HUES64 (cell line): ENCODE data around the gene PLCXD1.
"Not testable (repeated sequence)": the region's sequence is repeated elsewhere in the genome, so short reads cannot be mapped to it uniquely, and the experiment has no call there.

Source experiments
- H3K27ac ChIP-seq: 2 replicates; pipeline ENCODE4 v1.7.0; 2013; ENCODE audit warnings: low read depth, low read length, inconsistent platforms
- H3K27me3 ChIP-seq: 2 replicates; pipeline ENCODE4 v1.6.1; 2013; ENCODE audit warnings: mild to moderate bottlenecking, low read length; ENCODE audit not compliant: insufficient read depth
- H3K36me3 ChIP-seq: 2 replicates; pipeline ENCODE4 v1.6.1; 2013; ENCODE audit warnings: mild to moderate bottlenecking, low read length; ENCODE audit not compliant: insufficient read depth
- H3K4me1 ChIP-seq: 2 replicates; pipeline ENCODE4 v1.6.1; 2013; ENCODE audit warnings: mild to moderate bottlenecking, low read length, moderate library complexity; ENCODE audit not compliant: insufficient read depth
- H3K4me3 ChIP-seq: 2 replicates; pipeline ENCODE4 v1.5.1; 2013; ENCODE audit warnings: mild to moderate bottlenecking, low read length, moderate library complexity
- H3K9ac ChIP-seq: 2 replicates; pipeline ENCODE4 v1.6.1; 2013; ENCODE audit warnings: mild to moderate bottlenecking, low read depth, low read length
- H3K9me3 ChIP-seq: 2 replicates; pipeline ENCODE4 v1.6.1; 2013; ENCODE audit warnings: low read depth, low read length; ENCODE audit not compliant: insufficient read depth
- WGBS: fragments of 150-250, 120-280 bp; methylation state at CpG from one replicate; pipeline ENCODE4 v1.1.7; 2013; ENCODE audit warnings: missing lambda C conversion rate; 5-methylcytosine and 5-hydroxymethylcytosine counted together

The PLCXD1 gene

DNA sequence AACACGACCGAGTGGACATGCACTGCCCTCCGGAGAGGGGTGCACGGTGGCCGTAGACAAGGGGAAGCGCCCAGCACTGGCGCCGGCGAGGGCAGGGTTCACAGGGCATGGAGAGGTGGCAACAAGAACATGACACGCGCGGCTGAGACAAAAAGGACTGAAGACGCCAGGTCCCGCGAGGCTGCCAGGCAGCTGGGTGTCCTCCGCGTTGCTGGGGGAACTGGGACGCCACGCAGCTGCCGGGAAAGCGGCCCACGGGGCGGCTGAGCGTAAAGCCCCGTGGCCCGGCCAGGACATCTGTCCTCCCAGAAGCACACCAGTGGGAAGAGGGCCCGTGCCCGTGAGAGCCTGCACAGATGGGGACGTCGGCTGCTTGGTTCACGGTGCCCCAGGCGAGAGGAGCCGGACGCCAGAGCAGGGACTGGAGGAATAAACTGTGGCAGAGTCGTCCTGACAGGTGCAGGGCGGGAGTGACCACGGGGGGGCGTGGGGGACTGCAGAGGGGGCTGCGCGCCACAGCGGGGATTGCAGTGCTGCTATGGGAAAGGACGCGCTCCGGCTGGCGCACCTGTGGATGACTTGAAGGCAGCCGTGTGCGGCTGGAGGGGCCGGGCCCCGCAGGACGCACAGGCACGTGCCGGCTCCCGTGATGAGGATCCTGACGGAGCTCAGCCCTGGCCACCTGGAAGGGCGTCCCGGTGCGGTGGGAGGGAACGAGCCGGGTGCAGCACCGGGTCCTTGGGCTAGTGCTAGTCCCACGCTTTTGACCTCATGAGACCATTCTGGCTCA, 69.5 kb downstream of the PLCXD1 start:
- H3K36me3 ChIP-seq = peaks cover 39% of the 10 kb centered on the region

GRCh38 chrX:351324-351641, 70.1 kb downstream of the PLCXD1 start:
- peaks cover 39% of the 10 kb centered on the region for H3K36me3 ChIP-seq
- H3K9me3 ChIP-seq, H3K27ac ChIP-seq, H3K4me1 ChIP-seq, H3K27me3 ChIP-seq, H3K9ac ChIP-seq, H3K4me3 ChIP-seq: not testable (repeated sequence)
- WGBS = 96% methylated on average over 8 of the region's 13 CpGs

More for the DNA sequence above, 69.5 kb downstream of the PLCXD1 start:
- Histone ChIP-seq H3K27ac (no peak overlapping the region), H3K9me3 (no peaks in the 10 kb centered on the region), H3K4me1 (no peaks in the 10 kb centered on the region), H3K4me3 (no peak overlapping the region), H3K9ac (no peak overlapping the region), H3K27me3 (no peaks in the 10 kb centered on the region)
- 96% methylated on average over 61 of the region's 61 CpGs for WGBS

DNA sequence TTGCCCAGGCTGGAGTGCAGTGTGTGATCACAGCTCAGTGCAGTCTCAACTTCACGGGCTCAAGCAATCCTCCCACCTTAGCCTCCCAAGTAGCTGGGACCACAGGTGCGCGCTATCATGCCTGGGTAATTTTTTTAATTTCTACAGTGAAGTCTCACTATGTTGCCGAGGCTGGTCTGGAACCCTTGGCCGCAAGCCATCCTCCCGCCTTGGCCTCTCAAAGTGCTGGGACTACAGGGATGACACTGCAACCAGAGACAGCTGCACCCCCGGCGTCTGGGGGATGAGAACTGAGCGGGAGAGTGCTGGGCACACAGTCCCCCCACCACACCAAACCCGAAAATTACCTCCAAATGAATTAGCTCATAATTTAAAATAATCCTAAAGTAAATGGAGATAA, 70.6 kb downstream of the PLCXD1 start:
- no peaks in the 10 kb centered on the region for H3K9me3 ChIP-seq
- no peaks in the 10 kb centered on the region for H3K27me3 ChIP-seq
- no peak overlapping the region for H3K4me3 ChIP-seq
- no peak overlapping the region for H3K27ac ChIP-seq
- no peak overlapping the region for H3K9ac ChIP-seq
- H3K4me1 ChIP-seq = no peaks in the 10 kb centered on the region
- WGBS = 96% methylated on average over 8 of the region's 10 CpGs
- peaks cover 39% of the 10 kb centered on the region for H3K36me3 ChIP-seq

- H3K27ac ChIP-seq = no peak overlapping the region
- no peaks in the 10 kb centered on the region for H3K9me3 ChIP-seq
These were observed 71.0 kb downstream of the PLCXD1 start for GRCh38 chrX:352181-352580.

GRCh38 chrX:352582-353314, 71.6 kb downstream of the PLCXD1 start:
- no peaks in the 10 kb centered on the region for H3K27me3 ChIP-seq
- no peak overlapping the region for H3K4me3 ChIP-seq
- 95% methylated on average over 39 of the region's 39 CpGs for WGBS
- H3K9me3 ChIP-seq = no peaks in the 10 kb centered on the region
- H3K4me1 ChIP-seq = no peaks in the 10 kb centered on the region
- H3K36me3 ChIP-seq = peaks cover 33% of the 10 kb centered on the region
- H3K27ac ChIP-seq = no peak overlapping the region
- no peak overlapping the region for H3K9ac ChIP-seq

More at GRCh38 chrX:352181-352580, 71.0 kb downstream of the PLCXD1 start:
- no peaks in the 10 kb centered on the region for H3K4me1 ChIP-seq
- no peak overlapping the region for H3K9ac ChIP-seq
- peaks cover 34% of the 10 kb centered on the region for H3K36me3 ChIP-seq
- no peak overlapping the region for H3K4me3 ChIP-seq
- no peaks in the 10 kb centered on the region for H3K27me3 ChIP-seq
- WGBS = 96% methylated on average over 27 of the region's 27 CpGs
